ENCODE measurements around the gene SUGP1.

The SUGP1 gene

DNA sequence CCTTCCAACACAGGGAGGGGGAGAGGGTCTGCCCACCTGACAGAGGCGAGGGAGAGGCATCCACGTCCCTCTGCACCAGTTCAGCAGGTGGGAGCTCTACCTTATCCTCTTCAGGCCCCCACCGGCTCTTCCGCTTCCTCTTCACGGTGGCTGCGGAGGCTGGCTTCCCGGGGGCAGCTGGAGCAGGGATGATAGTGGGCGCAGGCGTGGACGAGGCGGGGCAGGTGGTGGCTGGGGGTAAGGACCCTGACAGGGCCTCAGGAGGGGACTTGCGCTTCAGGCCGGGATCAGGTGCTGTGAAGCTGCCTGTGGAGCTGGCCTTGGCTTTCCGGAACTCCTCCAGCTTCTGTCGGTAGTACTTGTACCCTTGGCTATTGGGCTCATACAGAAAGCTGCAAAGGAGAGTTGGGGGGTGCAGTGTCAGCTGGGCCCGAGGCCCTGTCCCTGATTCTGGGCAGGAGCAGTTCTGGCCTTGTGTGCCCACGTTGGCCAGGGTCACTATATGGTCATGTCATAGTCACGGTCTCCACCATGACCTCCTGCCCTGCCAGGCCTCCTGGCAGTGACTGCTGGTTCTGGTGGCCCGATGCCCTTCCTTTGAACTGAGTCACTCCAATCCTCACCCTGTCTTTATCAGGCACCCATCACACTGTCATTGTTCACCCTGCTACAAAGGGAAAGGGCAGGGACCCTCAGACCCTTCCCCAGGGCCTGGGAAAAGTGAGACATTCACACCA is 23.2 kb downstream of the SUGP1 start:
- Histone ChIP-seq H3K4me2 (no peak overlapping the region), H4K20me1 (peaks cover 0 to 21% (median 6%) of the 10 kb centered on the region in 11 experiments; a peak in 6 of 22 replicates), H3K27me3 (no peaks in the 10 kb centered on the region), H3K9ac (0 out of 22 replicates have a peak overlapping the region, but pooled peaks of 1 of the 11 experiments have one; percentile 1), H3K4me3 (no peak overlapping the region), H3K9me3 (replicated peaks in 1 of 11) (peaks cover 9 to 19% (median 11%) of the 10 kb centered on the region in 11 experiments; a peak in 19 of 22 replicates), H3K36me3 (peaks cover 86 to 98% (median 94%) of the 10 kb centered on the region in 11 experiments), H3K27ac (no peak overlapping the region), H3K4me1 (no peaks in the 10 kb centered on the region; a peak in 1 of 20 replicates)
- TF ChIP-seq Cebpa-rat (IDR thresholded peaks at IDR 0.05): no peak

DNA sequence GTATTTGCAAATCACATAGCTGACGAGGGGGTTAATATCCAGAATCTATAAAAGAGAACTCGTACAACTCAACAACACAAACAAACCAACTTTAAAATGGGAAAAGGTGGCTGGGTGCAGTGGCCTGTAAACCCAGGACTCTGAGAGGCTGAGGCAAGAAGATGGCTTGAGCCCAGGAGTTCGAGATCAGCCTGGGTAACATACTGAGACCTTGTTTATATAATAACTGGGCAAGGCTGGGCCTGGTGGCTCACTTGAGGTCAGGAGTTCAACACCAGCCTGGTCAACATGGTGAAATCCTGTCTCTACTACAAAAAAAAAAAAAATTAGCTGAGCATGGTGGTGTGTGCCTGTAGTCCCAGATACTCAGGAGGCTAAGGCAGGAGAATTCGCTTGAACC is 25.4 kb downstream of the SUGP1 start:
- Histone ChIP-seq H3K9ac (no peak overlapping the region; a peak in 1 of 22 replicates), H3K4me2 (no peak overlapping the region), H3K27ac (no peak overlapping the region), H4K20me1 (peaks cover 0 to 13% (median 0%) of the 10 kb centered on the region in 11 experiments; a peak in 6 of 22 replicates), H3K4me1 (no peaks in the 10 kb centered on the region; a peak in 1 of 20 replicates), H3K9me3 (replicated peaks in 1 of 11) (peaks cover 9 to 19% (median 11%) of the 10 kb centered on the region in 11 experiments; a peak in 19 of 22 replicates), H3K27me3 (no peaks in the 10 kb centered on the region), H3K36me3 (peaks cover 83 to 98% (median 93%) of the 10 kb centered on the region in 11 experiments), H3K4me3 (no peak overlapping the region)
- TF ChIP-seq Cebpa-rat (IDR thresholded peaks at IDR 0.05): no peak

DNA sequence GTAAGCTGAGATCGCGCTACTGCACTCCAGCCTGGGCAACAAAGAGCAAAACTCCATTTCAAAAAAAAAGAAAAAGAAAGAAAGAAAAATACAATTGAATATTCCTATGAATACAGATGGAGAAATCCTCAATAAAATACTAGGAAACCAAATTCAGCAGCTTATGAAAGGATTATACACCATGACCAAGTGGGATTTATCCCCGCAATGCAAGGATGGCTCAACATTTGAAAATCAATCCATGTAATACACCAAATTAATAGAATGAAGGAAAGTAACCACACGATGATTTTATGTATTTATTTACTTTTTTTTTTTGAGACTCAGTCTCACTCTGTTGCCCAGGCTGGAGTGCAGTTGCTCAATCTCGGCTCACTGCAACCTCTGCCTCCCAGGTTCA is 27.7 kb downstream of the SUGP1 start:
- no peaks in the 10 kb centered on the region for H3K27me3 ChIP-seq
- H4K20me1 ChIP-seq: peaks cover 0 to 10% (median 0%) of the 10 kb centered on the region in 11 experiments; a peak in 4 of 22 replicates
- H3K36me3 ChIP-seq: peaks cover 92 to 100% (median 99%) of the 10 kb centered on the region in 11 experiments
- H3K4me2 ChIP-seq: no peak overlapping the region
- H3K27ac ChIP-seq: no peak overlapping the region
- H3K4me3 ChIP-seq: no peak overlapping the region
- peaks cover 9 to 19% (median 11%) of the 10 kb centered on the region in 11 experiments; a peak in 19 of 22 replicates for H3K9me3 ChIP-seq (replicated peaks in 1 of 11)
- H3K9ac ChIP-seq: no peak overlapping the region
- TF ChIP-seq Cebpa-rat (IDR thresholded peaks at IDR 0.05): no peak
- no peaks in the 10 kb centered on the region for H3K4me1 ChIP-seq

DNA sequence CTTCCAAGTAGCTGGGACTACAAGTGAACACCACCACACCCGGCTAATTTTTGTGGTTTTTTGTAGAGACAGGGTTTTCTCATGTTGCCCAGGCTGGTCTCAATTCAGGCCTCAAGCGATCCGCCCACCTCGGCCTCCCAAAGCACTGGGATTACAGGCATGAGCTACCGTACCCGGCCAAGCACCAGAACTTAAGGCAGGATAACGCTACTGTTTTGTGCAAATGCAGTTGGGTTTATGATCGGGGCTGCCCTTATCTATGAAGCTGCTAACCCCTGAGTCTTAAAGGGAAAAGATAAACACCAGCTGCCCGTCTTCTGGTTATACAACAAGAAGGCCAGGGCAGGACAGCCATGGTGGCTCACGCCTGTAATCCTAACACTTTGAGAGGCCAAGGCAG is 34.6 kb downstream of the SUGP1 start:
- Histone ChIP-seq H3K27ac (no peak overlapping the region), H3K4me1 (peaks cover 0 to 8% (median 3%) of the 10 kb centered on the region in 10 experiments; a peak in 7 of 20 replicates), H3K4me3 (no peak overlapping the region), H3K4me2 (no peak overlapping the region), H3K9me3 (replicated peaks in 1 of 11) (no peaks in the 10 kb centered on the region; a peak in 1 of 22 replicates), H3K36me3 (peaks cover 92 to 100% (median 100%) of the 10 kb centered on the region in 11 experiments), H3K27me3 (no peaks in the 10 kb centered on the region), H4K20me1 (peaks cover 0 to 16% (median 9%) of the 10 kb centered on the region in 11 experiments; a peak in 10 of 22 replicates), H3K9ac (no peak overlapping the region)
- TF ChIP-seq Cebpa-rat (IDR thresholded peaks at IDR 0.05): no peak

DNA sequence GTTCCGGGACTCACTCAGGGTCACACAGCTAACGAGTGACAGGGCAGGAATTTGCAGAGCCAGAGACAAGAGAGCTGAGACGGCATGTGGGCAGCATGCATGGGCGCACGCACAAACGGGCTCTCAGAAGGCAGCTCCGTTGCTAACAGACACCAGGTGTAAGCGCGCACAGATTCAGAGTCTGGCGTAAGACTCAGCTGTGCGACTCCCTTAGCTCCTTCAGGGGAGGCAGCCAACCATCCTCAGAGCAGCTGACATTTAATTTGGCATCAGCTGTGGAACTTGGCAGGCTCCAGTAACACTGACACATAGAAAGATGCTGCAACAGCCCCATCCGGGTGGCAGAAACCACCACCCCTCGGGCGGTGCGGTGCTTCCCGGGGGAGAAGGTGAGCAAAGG is 39.7 kb downstream of the SUGP1 start:
- H3K4me1 ChIP-seq: peaks cover 0 to 20% (median 5%) of the 10 kb centered on the region in 10 experiments; a peak in 10 of 20 replicates
- peak in 1 of 11 experiments; percentile 48; a peak in 1 of 22 replicates for TF ChIP-seq Cebpa-rat (IDR thresholded peaks at IDR 0.05)
- H3K36me3 ChIP-seq: peaks cover 90 to 99% (median 97%) of the 10 kb centered on the region in 11 experiments
- H3K9me3 ChIP-seq (replicated peaks in 1 of 11): no peaks in the 10 kb centered on the region; a peak in 1 of 22 replicates
- H3K9ac ChIP-seq: peak overlapping the region in 2 of 11 experiments; percentile 3 to 33; a peak in 1 of 22 replicates
- H3K27ac ChIP-seq: peak overlapping the region in 3 of 11 experiments; percentile 25 to 68 (median 49); a peak in 4 of 22 replicates
- peak overlapping the region in 3 of 11 experiments; percentile 10 to 22 (median 21); a peak in 3 of 22 replicates for H3K4me2 ChIP-seq
- no peaks in the 10 kb centered on the region for H3K27me3 ChIP-seq
- no peak overlapping the region for H3K4me3 ChIP-seq
- peaks cover 0 to 52% (median 10%) of the 10 kb centered on the region in 11 experiments; a peak in 10 of 22 replicates for H4K20me1 ChIP-seq

DNA sequence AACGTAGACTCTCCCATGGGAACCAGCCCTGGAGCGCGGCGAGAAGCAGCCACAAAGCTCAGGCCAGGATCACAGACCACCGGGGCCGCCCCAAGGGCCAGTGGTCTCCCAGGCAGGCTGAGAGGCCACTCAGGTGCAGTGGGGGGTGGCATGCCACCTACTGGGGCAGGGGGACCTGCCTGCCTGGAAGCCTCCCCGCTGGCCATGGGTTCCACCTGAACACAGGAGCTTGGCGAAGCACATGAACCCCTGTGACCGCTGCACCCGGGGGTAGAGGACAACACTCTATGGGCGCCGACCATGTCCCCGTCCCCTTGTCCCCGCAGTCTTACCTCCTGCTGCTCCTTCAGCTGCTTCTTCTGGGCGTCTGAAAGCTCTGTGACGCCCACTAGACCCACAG is 40.5 kb downstream of the SUGP1 start:
- Histone ChIP-seq H3K4me3 (no peak overlapping the region), H3K27me3 (no peaks in the 10 kb centered on the region), H3K9me3 (replicated peaks in 1 of 11) (no peaks in the 10 kb centered on the region), H3K27ac (peak overlapping the region in 3 of 11 experiments; percentile 41 to 68 (median 49); a peak in 6 of 22 replicates), H3K4me1 (peaks cover 0 to 27% (median 8%) of the 10 kb centered on the region in 10 experiments; a peak in 10 of 20 replicates), H3K9ac (peak overlapping the region in 1 of 11 experiments; percentile 33; a peak in 1 of 22 replicates), H3K4me2 (no peak overlapping the region), H3K36me3 (peaks cover 90 to 99% (median 96%) of the 10 kb centered on the region in 11 experiments), H4K20me1 (peaks cover 0 to 60% (median 13%) of the 10 kb centered on the region in 11 experiments; a peak in 10 of 22 replicates)
- no peak for TF ChIP-seq Cebpa-rat (IDR thresholded peaks at IDR 0.05)

DNA sequence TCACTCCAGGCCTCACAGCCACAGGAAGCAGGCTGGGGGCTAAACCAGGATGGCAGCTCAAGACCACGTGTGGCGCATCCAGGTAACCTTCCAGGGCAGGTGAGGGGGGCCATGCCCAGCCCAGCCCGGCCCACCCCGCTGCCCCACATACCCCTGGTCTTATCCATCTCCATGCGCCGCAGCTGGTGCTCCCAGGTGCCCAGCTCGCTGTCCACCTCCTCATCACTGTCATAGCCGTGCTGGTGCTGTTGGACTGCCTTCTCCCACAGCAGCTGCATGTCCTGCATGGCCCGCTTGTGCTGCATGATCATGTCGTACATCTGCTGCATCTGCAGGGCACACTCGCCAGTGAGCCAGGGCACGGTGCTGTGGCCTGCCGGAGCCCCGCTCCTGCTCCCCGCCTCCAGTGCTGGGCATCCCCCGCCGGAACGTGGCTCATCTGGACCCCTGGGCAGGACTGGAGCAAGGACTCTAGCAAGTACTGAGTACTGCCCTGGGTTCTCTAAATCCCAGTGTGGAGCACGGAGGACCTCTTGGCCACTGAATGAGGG is 41.2 kb downstream of the SUGP1 start:
- H3K4me2 ChIP-seq: no peak overlapping the region
- no peak overlapping the region for H3K4me3 ChIP-seq
- no peak overlapping the region for H3K9ac ChIP-seq
- no peaks in the 10 kb centered on the region for H3K27me3 ChIP-seq
- peaks cover 86 to 98% (median 90%) of the 10 kb centered on the region in 11 experiments for H3K36me3 ChIP-seq
- TF ChIP-seq Cebpa-rat (IDR thresholded peaks at IDR 0.05): no peak
- H4K20me1 ChIP-seq: peaks cover 0 to 67% (median 13%) of the 10 kb centered on the region in 11 experiments; a peak in 10 of 22 replicates
- H3K9me3 ChIP-seq (replicated peaks in 1 of 11): no peaks in the 10 kb centered on the region
- H3K27ac ChIP-seq: peak overlapping the region in 2 of 11 experiments; percentile 41 to 49; a peak in 1 of 22 replicates
- H3K4me1 ChIP-seq: peaks cover 0 to 29% (median 9%) of the 10 kb centered on the region in 10 experiments; a peak in 10 of 20 replicates

DNA sequence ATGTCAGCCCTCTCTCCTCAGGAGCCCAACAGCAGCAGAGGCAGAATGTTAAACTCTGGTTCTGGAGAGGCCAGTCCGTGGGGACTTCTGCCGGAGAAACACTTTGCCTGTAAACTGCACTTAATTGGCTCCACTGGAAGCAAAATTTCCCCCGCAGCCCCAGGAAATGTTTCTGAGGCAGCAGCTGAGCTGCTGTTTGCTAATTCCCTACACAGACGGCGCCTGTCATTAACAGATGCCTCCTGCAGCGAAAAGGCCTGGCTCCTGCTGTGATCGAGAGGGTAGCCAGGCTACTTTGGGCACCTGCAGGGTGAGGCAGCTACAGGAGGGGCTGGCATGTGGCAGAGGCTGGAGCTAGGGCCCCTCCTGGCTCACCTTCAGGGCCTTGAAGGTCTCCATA is 42.0 kb downstream of the SUGP1 start:
- Histone ChIP-seq H3K4me3 (no peak overlapping the region), H3K9ac (no peak overlapping the region), H3K9me3 (replicated peaks in 1 of 11) (no peaks in the 10 kb centered on the region), H3K36me3 (peaks cover 78 to 93% (median 81%) of the 10 kb centered on the region in 11 experiments), H3K27ac (no peak overlapping the region), H3K27me3 (no peaks in the 10 kb centered on the region), H4K20me1 (peaks cover 0 to 69% (median 12%) of the 10 kb centered on the region in 11 experiments; a peak in 10 of 22 replicates), H3K4me1 (peaks cover 0 to 29% (median 9%) of the 10 kb centered on the region in 10 experiments; a peak in 10 of 20 replicates), H3K4me2 (no peak overlapping the region)
- TF ChIP-seq Cebpa-rat (IDR thresholded peaks at IDR 0.05): no peak
